Transverse colon (tissue), 4 donors: Measurements from ENCODE around the gene SH3TC2. TPM values are rescaled to one million over a fixed set of nuclear protein-coding genes. Genes with fewer than 3 reads are reported as not detected.

Source experiments
- DNase-seq: peaks from one replicate; pipeline ENCODE4 v3.0.0-alpha.2; 2019
- H3K27ac ChIP-seq, 4 donors: fragments of 200-600 bp; sonication (generic); 2 replicates each; pipeline ENCODE4 v1.5.1; 2016 to 2018; ENCODE audit warnings: inconsistent platforms in 4 of 4
- H3K27me3 ChIP-seq: fragments of 200-600 bp; sonication (generic); 2 replicates; pipeline ENCODE4 v1.5.1; 2017; ENCODE audit warnings: inconsistent platforms
- H3K36me3 ChIP-seq, 4 donors: fragments of 200-600 bp; sonication (generic); 2 replicates each; pipeline ENCODE4 v1.5.1; 2017 to 2019; ENCODE audit warnings: inconsistent platforms in 4 of 4
- H3K4me1 ChIP-seq, 4 donors: fragments of 200-600 bp; sonication (generic); 2 replicates each; pipeline ENCODE4 v1.5.1; 2017 to 2020; ENCODE audit warnings: inconsistent platforms in 4 of 4
- H3K4me3 ChIP-seq, 4 donors: fragments of 200-600 bp; sonication (generic); 1 replicate in 1 of 4; 2 replicates in 3 of 4; pipeline versions ENCODE4 v1.5.1 to v1.6.1; 2017 to 2019; ENCODE audit warnings: inconsistent platforms in 4 of 4
- H3K9me3 ChIP-seq, 2 donors: fragments of 200-600 bp; sonication (generic); 2 replicates each; pipeline ENCODE4 v1.5.1; 2017 to 2019; ENCODE audit warnings: inconsistent platforms in 2 of 2
- CTCF ChIP-seq, 5 experiments: fragments of 200-600 bp in 3 of 5; fragments of 450-650 bp in 2 of 5; sonication (generic) in 3 of 5; IDR thresholded peaks; 1 replicate in 2 of 5; 2 replicates in 3 of 5; pipeline ENCODE4 v1.5.1; 2016 to 2017; ENCODE audit warnings: antibody characterized with exemption in 5 of 5, inconsistent platforms in 3 of 5, mild to moderate bottlenecking in 2 of 5, moderate library complexity in 1 of 5
- EP300 ChIP-seq: sonication (generic); formaldehyde crosslinking; IDR thresholded peaks from one replicate; pipeline ENCODE4 v1.6.1; 2017; ENCODE audit warnings: antibody characterized with exemption, low read depth
- POLR2A ChIP-seq: fragments of 450-650 bp; IDR thresholded peaks from one replicate; pipeline ENCODE4 v1.6.1; 2016; ENCODE audit warnings: antibody characterized with exemption, mild to moderate bottlenecking, moderate library complexity
- POLR2AphosphoS5 ChIP-seq, 3 donors: sonication (generic); formaldehyde crosslinking; IDR thresholded peaks; one replicate each; pipeline ENCODE4 v1.6.1; 2016; ENCODE audit warnings: antibody characterized with exemption in 3 of 3
- WGBS, 2 donors: methylation state at CpG; one replicate each; pipeline ENCODE4 v1.1.5; 2018; ENCODE audit warnings: low coverage in 1 of 2; 5-methylcytosine and 5-hydroxymethylcytosine counted together
- in situ Hi-C, 4 donors: fragments of 200-750 bp; cut with MboI; loops; one replicate each; pipeline versions ENCODE4 v1.15.0 to v1.15.1; 2017; ENCODE audit warnings: low sequenced_read_pairs in 3 of 4, low pct_ligation_motif_present in 1 of 4, low pct_unique_long_range_greater_than_20kb in 1 of 4
- intact Hi-C: fragments of 100-400 bp; cut with DNase I; formaldehyde crosslinking; loops from one replicate; pipeline ENCODE4 v1.15.1; 2023; ENCODE audit warnings: low total_unique reads
- total RNA-seq, 4 donors: library from RNA; depleted of rRNA; stranded (reverse); fragments of >200 nt; gene quantifications; one replicate each; pipeline ENCODE4 v1.1.0, GENCODE V29; 2016

SH3TC2 gene
- total RNA-seq, 4 donors from 2014 or later = 0.55 to 1.6 (median 1.5) TPM; not detected in 1

- Histone ChIP-seq H3K4me1 (no peaks in the 10 kb centered on the region), H3K27me3 (no peaks in the 10 kb centered on the region), H3K27ac (no peak overlapping the region), H3K4me3 (no peak overlapping the region), H3K9me3 (no peaks in the 10 kb centered on the region), H3K36me3 (no peaks in the 10 kb centered on the region)
- in situ Hi-C loops (loop anchor here in 1 of 4 donors (25.0 kb wide), 1 partner anchor 149 kb away; no protein-coding TSS in a partner anchor), intact Hi-C loops (no loop called here)
- WGBS, 2 donors = 58 to 83% methylated on average over 3 to 8 of the region's 8 CpGs
- no peak for DNase-seq
- no peak for TF ChIP-seq POLR2AphosphoS5 (IDR thresholded peaks at IDR 0.05)
- no peak for TF ChIP-seq EP300
- no peak for TF ChIP-seq POLR2A
Measured at GRCh38 chr5:148961261-148962199, 101.3 kb downstream of the SH3TC2 start.

GRCh38 chr5:148960070-148960769, 102.6 kb downstream of the SH3TC2 start:
- in situ Hi-C loops = loop anchor here in 1 of 4 donors (25.0 kb wide), 1 partner anchor 148 kb away; no protein-coding TSS in a partner anchor
- 83 to 92% methylated on average over 4 to 6 of the region's 6 CpGs for WGBS, 2 donors
- H3K4me3 ChIP-seq = no peak overlapping the region

GRCh38 chr5:148957591-148958202, 105.2 kb downstream of the SH3TC2 start:
- no peaks in the 10 kb centered on the region for H3K9me3 ChIP-seq
- no peaks in the 10 kb centered on the region for H3K27me3 ChIP-seq
- TF ChIP-seq EP300 (no peak), CTCF (IDR thresholded peaks at IDR 0.05) (peak; percentile 72 to 76 (median 73))
- intact Hi-C loops = no loop called here
- no peaks in the 10 kb centered on the region for H3K36me3 ChIP-seq
- no peak overlapping the region for H3K4me3 ChIP-seq
- H3K4me1 ChIP-seq = no peaks in the 10 kb centered on the region
- WGBS, 2 donors = 25 to 33% methylated on average over 1 to 3 of the region's 3 CpGs
- in situ Hi-C loops = loop anchor here in 1 of 4 donors (25.0 kb wide), 1 partner anchor 145 kb away; no protein-coding TSS in a partner anchor
- H3K27ac ChIP-seq = no peak overlapping the region
- peak; percentile 34 for DNase-seq

More at GRCh38 chr5:148960070-148960769, 102.6 kb downstream of the SH3TC2 start:
- DNase-seq = no peak
- no peak for TF ChIP-seq POLR2A
- no peak for TF ChIP-seq CTCF (IDR thresholded peaks at IDR 0.05)
- TF ChIP-seq EP300 = no peak
- no peak for TF ChIP-seq POLR2AphosphoS5 (IDR thresholded peaks at IDR 0.05)
- H3K4me1 ChIP-seq = no peaks in the 10 kb centered on the region
- no peaks in the 10 kb centered on the region for H3K36me3 ChIP-seq
- no peaks in the 10 kb centered on the region for H3K27me3 ChIP-seq
- H3K27ac ChIP-seq = no peak overlapping the region
- H3K9me3 ChIP-seq = no peaks in the 10 kb centered on the region
- intact Hi-C loops = no loop called here

- no peaks in the 10 kb centered on the region for H3K4me1 ChIP-seq
- intact Hi-C loops = no loop called here
- no peak for DNase-seq
- no peak overlapping the region for H3K4me3 ChIP-seq
- H3K27ac ChIP-seq = no peak overlapping the region
- no peak for TF ChIP-seq EP300
- no peak for TF ChIP-seq POLR2A
- TF ChIP-seq CTCF (IDR thresholded peaks at IDR 0.05) = no peak
- TF ChIP-seq POLR2AphosphoS5 (IDR thresholded peaks at IDR 0.05) = no peak
- WGBS, 2 donors = 56% methylated on average over 3 of the region's 3 CpGs; no CpG with 5 or more reads in 1 of the 2 donors
- H3K9me3 ChIP-seq = no peaks in the 10 kb centered on the region
- in situ Hi-C loops = loop anchor here in 1 of 4 donors (25.0 kb wide), 1 partner anchor 144 kb away; no protein-coding TSS in a partner anchor
- no peaks in the 10 kb centered on the region for H3K27me3 ChIP-seq
- H3K36me3 ChIP-seq = no peaks in the 10 kb centered on the region
Measured at GRCh38 chr5:148956477-148957385, 106.1 kb downstream of the SH3TC2 start.
